SK-N-MC (cell line): ENCODE data around the gene TK2.

Experiments
- EZH2 ChIP-seq: fragments of 200-600 bp; sonication (generic); IDR thresholded peaks from one replicate; pipeline ENCODE4 v1.6.1; 2017; ENCODE audit warnings: antibody characterized with exemption
- FOXP2 ChIP-seq: optimal IDR thresholded peaks from 2 replicates; pipeline ENCODE3; 2011; ENCODE audit warnings: mild to moderate bottlenecking, moderate library complexity; ENCODE audit not compliant: insufficient read depth; ENCODE audit errors: extremely low read length, control extremely low read depth
- POLR2AphosphoS5 ChIP-seq: IDR thresholded peaks from 2 replicates; pipeline ENCODE4 v1.6.1; 2012; ENCODE audit warnings: mild to moderate bottlenecking, low read depth, low read length, borderline replicate concordance

DNA sequence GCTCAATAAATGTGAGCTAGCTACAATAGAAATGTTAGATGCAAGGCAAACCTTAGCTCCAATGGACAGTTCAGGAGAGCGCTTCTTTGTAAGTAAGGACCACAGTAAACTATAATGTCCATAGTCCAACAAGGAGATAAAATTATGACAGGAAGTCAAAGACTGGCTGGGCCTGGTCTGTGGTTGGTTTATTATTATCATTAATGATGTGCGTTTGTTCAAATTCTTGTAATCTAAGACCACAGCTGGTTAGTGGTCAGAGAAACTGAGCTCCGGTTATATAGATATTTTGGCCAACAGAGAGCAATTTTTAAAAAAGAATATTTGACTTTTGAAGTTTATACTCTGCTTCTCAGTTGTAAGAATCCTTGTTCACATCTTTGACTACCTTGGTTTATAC is 24.6 kb upstream of the TK2 start:
- TF ChIP-seq EZH2 (no peak), POLR2AphosphoS5 (no peak), FOXP2 (no peak)
